Measurements from ENCODE around the gene NIBAN1.
"Not testable (repeated sequence)": the region's sequence is repeated elsewhere in the genome, so short reads cannot be mapped to it uniquely, and the experiment has no call there.

Gene NIBAN1, protein sequence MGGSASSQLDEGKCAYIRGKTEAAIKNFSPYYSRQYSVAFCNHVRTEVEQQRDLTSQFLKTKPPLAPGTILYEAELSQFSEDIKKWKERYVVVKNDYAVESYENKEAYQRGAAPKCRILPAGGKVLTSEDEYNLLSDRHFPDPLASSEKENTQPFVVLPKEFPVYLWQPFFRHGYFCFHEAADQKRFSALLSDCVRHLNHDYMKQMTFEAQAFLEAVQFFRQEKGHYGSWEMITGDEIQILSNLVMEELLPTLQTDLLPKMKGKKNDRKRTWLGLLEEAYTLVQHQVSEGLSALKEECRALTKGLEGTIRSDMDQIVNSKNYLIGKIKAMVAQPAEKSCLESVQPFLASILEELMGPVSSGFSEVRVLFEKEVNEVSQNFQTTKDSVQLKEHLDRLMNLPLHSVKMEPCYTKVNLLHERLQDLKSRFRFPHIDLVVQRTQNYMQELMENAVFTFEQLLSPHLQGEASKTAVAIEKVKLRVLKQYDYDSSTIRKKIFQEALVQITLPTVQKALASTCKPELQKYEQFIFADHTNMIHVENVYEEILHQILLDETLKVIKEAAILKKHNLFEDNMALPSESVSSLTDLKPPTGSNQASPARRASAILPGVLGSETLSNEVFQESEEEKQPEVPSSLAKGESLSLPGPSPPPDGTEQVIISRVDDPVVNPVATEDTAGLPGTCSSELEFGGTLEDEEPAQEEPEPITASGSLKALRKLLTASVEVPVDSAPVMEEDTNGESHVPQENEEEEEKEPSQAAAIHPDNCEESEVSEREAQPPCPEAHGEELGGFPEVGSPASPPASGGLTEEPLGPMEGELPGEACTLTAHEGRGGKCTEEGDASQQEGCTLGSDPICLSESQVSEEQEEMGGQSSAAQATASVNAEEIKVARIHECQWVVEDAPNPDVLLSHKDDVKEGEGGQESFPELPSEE

DNA sequence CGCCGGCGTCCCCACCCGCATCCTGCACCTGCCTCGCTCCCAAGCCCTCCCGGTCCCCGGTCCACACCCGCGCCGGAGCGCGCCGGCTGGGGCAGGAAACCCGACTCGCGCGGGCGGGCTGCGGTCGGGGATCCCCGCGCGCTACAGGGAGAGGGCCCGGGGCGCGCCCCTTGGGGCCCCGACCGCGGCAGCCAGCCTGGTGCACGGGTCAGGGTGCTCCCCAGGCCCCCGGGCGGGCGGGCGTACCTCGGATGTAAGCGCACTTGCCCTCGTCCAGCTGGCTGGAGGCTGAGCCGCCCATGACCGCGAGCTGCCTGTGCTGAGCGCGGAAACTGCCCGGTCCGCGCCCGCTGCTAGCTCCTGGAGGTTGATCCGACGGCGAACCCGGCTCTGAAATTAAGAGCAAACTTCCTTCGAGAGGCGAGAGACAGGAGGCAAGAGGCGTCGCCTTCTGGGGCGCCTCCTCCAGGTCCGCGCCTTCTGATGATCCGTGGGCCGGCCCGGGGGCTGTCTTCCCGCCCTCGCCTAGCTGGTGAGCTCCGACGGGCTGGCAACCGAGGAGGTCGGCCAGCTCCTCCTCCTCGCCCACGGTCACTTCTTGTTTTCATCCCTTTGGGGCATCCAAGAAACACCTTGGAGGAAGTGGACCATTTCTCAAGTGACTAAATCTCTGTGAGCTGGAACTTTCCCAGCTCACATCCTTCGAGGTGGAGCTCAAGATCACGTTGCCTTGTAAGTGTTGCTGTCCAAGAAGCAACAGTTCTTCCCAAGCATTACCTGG is at the start of gene NIBAN1:
NIBAN1 (minus strand) TSS at position 453 of the 781 bp plus-strand sequence; CDS start at position 301, 152 bp downstream.
- no CpG with 5 or more reads among the region's 70 CpGs for WGBS (ENCODE audit: insufficient coverage, insufficient read length)
- no peak within 1 kb of the TSS for H3K27ac ChIP-seq (ENCODE audit: low read length)
- H3K27me3 ChIP-seq (ENCODE audit: control insufficient read depth, insufficient read depth, low read length): peaks cover 10% of the 10 kb centered on the region; the same call in 1 of the 2 replicates
- H3K4me3 ChIP-seq (ENCODE audit: low read length): peak within 1 kb of the TSS; percentile 77
- H3K9me3 ChIP-seq (ENCODE audit: control insufficient read depth, insufficient read depth, low read length): no peaks in the 10 kb centered on the region
- H3K36me3 ChIP-seq (ENCODE audit: control insufficient read depth, insufficient read depth, low read length): no peaks in the 10 kb centered on the region
- DNase-seq (ENCODE audit: low read depth, low spot score): peak; percentile 55
- H3K4me1 ChIP-seq (ENCODE audit: control insufficient read depth, insufficient read depth, low read length): no peaks in the 10 kb centered on the region

DNA sequence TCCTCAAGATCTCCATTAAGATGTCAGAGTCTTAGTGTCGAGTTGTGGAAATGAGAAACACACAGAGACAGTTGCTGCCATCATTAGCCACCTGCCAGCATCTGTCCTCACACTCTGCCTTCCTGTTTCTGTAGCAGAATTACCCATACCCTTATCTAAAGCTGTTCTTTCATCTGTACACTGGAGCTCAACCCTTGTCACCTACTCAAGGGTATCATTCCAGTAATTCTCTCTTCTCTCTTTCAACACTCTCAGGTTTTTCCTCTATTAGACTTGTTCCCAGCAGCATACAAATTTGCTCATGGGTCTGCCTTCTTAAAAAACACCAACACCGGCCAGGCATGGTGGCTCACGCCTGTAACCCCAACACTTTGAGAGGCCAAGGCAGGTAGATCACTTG is 43.7 kb upstream of the NIBAN1 start:
- Histone ChIP-seq H3K4me3 (ENCODE audit: low read length) (no peak overlapping the region), H3K4me1 (ENCODE audit: control insufficient read depth, insufficient read depth, low read length) (no peaks in the 10 kb centered on the region), H3K36me3 (ENCODE audit: control insufficient read depth, insufficient read depth, low read length) (no peaks in the 10 kb centered on the region), H3K27me3 (ENCODE audit: control insufficient read depth, insufficient read depth, low read length) (no peaks in the 10 kb centered on the region), H3K9me3 (ENCODE audit: control insufficient read depth, insufficient read depth, low read length) (no peaks in the 10 kb centered on the region), H3K27ac (ENCODE audit: low read length) (no peak overlapping the region)
- no CpG with 5 or more reads among the region's 3 CpGs for WGBS (ENCODE audit: insufficient coverage, insufficient read length)
- DNase-seq (ENCODE audit: low read depth, low spot score): no peak

DNA sequence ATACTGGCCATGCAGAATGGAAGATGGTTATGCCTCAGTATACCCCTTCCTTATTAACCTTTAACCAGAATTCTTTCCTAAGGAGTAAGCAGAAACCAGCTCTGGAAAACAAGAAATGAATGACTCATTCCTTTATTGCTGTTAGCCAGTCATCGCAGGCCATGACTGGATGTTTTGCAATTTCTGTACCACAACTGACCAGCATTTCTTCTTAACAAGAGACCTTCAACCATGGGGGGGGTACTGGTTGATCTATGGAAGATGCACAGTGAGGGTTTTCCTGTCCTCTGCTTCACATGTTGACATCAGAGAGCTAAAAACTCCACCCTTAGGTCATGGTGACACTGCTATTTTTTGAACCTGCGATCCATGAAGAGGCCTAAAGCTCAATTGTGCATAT is 43.0 kb upstream of the NIBAN1 start:
- Histone ChIP-seq H3K9me3 (ENCODE audit: control insufficient read depth, insufficient read depth, low read length) (no peaks in the 10 kb centered on the region), H3K27ac (ENCODE audit: low read length) (no peak overlapping the region), H3K4me1 (ENCODE audit: control insufficient read depth, insufficient read depth, low read length) (no peaks in the 10 kb centered on the region), H3K27me3 (ENCODE audit: control insufficient read depth, insufficient read depth, low read length) (no peaks in the 10 kb centered on the region), H3K36me3 (ENCODE audit: control insufficient read depth, insufficient read depth, low read length) (no peaks in the 10 kb centered on the region), H3K4me3 (ENCODE audit: low read length) (no peak overlapping the region)
- WGBS (ENCODE audit: insufficient coverage, insufficient read length): no CpG with 5 or more reads among the region's 2 CpGs
- no peak for DNase-seq (ENCODE audit: low read depth, low spot score)

DNA sequence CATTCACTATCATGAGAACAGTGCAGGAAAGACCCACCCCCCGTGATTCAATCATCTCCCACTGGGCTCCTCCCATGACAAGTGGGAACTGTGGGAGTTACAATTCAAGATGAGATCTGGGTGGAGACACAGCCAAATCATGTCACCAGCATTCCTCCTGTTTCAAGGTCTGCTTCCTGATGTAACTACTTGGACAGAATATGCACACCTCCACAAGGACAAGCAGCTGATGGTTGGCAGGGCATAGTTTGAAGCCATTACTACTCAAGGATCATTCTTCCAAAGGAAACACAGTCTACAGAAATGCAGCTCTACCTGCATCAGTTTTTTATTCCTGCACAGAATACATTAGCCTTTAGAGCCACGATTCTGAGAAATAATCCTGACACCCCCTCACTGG is 42.6 kb upstream of the NIBAN1 start:
- Histone ChIP-seq H3K4me3 (ENCODE audit: low read length) (no peak overlapping the region), H3K36me3 (ENCODE audit: control insufficient read depth, insufficient read depth, low read length) (no peaks in the 10 kb centered on the region), H3K27ac (ENCODE audit: low read length) (no peak overlapping the region), H3K27me3 (ENCODE audit: control insufficient read depth, insufficient read depth, low read length) (no peaks in the 10 kb centered on the region), H3K4me1 (ENCODE audit: control insufficient read depth, insufficient read depth, low read length) (no peaks in the 10 kb centered on the region), H3K9me3 (ENCODE audit: control insufficient read depth, insufficient read depth, low read length) (no peaks in the 10 kb centered on the region)
- DNase-seq (ENCODE audit: low read depth, low spot score): no peak
- WGBS (ENCODE audit: insufficient coverage, insufficient read length): no CpG with 5 or more reads among the region's 2 CpGs

DNA sequence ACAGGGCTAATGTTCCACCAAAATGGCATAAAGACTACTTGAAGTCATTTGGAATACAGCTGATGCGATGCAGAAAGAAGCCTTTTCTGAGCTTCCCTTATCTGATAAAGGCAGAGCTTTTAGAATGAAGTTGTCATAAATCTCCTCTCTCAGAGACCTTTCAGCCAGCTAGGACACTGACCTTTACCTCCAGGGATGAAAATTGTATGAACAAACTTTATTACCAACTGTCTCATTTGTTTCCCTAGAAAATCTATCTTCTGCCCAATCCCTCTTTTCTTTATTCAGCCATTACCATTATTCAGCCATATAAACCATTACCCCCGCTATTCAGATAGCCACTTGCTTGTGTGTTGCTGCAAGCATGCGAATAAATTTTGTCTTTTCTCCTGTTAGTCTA is 41.3 kb upstream of the NIBAN1 start:
- no peak overlapping the region for H3K4me3 ChIP-seq (ENCODE audit: low read length)
- DNase-seq (ENCODE audit: low read depth, low spot score): no peak
- H3K27ac ChIP-seq (ENCODE audit: low read length): no peak overlapping the region
- no peaks in the 10 kb centered on the region for H3K36me3 ChIP-seq (ENCODE audit: control insufficient read depth, insufficient read depth, low read length)
- H3K27me3 ChIP-seq (ENCODE audit: control insufficient read depth, insufficient read depth, low read length): no peaks in the 10 kb centered on the region
- no peaks in the 10 kb centered on the region for H3K9me3 ChIP-seq (ENCODE audit: control insufficient read depth, insufficient read depth, low read length)
- H3K4me1 ChIP-seq (ENCODE audit: control insufficient read depth, insufficient read depth, low read length): no peaks in the 10 kb centered on the region
- WGBS (ENCODE audit: insufficient coverage, insufficient read length): no CpG with 5 or more reads among the region's 3 CpGs

DNA sequence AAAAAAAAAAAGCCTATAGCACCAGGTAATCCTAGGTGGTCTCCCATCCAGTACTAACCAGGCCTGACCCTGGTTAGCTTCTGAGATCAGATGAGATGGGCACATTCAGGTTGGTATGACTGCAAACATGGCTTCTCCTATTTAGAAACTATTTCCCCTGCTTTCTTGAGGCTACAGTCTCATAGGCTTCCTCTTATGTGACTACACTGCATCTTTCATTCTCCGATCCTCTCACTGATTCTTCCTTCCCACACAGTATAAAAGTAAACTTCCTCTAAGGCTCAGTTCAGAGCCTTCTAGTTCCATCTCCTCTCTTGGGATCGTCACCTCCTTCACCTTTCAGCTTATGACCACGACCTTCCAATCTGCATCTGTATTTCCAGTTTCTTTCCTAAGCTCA is 40.6 kb upstream of the NIBAN1 start:
- H3K4me3 ChIP-seq (ENCODE audit: low read length): no peak overlapping the region
- no peak for DNase-seq (ENCODE audit: low read depth, low spot score)
- H3K36me3 ChIP-seq (ENCODE audit: control insufficient read depth, insufficient read depth, low read length): no peaks in the 10 kb centered on the region
- WGBS (ENCODE audit: insufficient coverage, insufficient read length): no CpG with 5 or more reads among the region's 3 CpGs
- H3K4me1 ChIP-seq (ENCODE audit: control insufficient read depth, insufficient read depth, low read length): no peaks in the 10 kb centered on the region
- H3K9me3 ChIP-seq (ENCODE audit: control insufficient read depth, insufficient read depth, low read length): no peaks in the 10 kb centered on the region
- H3K27ac ChIP-seq (ENCODE audit: low read length): no peak overlapping the region
- H3K27me3 ChIP-seq (ENCODE audit: control insufficient read depth, insufficient read depth, low read length): no peaks in the 10 kb centered on the region

DNA sequence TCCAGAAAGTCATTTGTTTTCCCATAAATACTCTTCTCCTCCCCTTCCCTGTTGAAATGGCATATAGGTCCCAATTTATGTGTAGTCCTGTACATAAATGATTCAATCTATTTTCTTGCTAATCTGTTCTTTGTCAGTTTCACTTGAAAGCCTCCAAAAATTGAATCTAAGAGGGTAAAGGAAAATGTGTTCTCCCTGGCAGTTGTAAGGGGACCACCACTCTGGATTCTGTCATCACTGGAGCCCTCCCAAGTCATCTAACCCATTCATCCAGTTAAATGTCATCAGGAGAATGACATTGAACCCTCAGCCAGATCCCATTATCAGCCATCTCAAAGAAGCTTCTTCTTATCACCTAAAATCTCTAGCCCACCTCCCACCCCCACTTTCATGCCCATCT is 36.1 kb upstream of the NIBAN1 start:
- H3K9me3 ChIP-seq (ENCODE audit: control insufficient read depth, insufficient read depth, low read length): no peaks in the 10 kb centered on the region
- H3K4me1 ChIP-seq (ENCODE audit: control insufficient read depth, insufficient read depth, low read length): no peaks in the 10 kb centered on the region
- no peak overlapping the region for H3K27ac ChIP-seq (ENCODE audit: low read length)
- no peak for DNase-seq (ENCODE audit: low read depth, low spot score)
- H3K27me3 ChIP-seq (ENCODE audit: control insufficient read depth, insufficient read depth, low read length): no peaks in the 10 kb centered on the region
- no peak overlapping the region for H3K4me3 ChIP-seq (ENCODE audit: low read length)
- H3K36me3 ChIP-seq (ENCODE audit: control insufficient read depth, insufficient read depth, low read length): no peaks in the 10 kb centered on the region

DNA sequence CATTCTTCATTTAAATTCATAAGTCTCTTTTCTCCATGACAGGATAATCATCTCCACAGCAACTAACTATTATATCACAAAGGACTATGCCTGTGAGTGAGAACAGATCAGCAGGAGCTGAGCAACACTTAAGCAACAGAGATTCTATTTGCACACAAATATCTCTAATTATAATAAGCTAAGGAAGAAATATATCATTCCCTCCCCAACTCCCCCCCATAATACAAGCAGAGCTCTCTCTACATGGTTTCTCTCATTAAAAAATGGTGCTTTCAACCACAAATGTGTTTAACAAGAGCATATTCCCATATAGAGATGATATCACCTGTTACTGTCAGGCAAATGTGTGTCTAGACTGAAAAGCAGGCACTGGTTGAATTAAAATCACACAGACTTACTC is 34.5 kb upstream of the NIBAN1 start:
- DNase-seq (ENCODE audit: low read depth, low spot score): no peak
- no peak overlapping the region for H3K4me3 ChIP-seq (ENCODE audit: low read length)
- H3K9me3 ChIP-seq (ENCODE audit: control insufficient read depth, insufficient read depth, low read length): no peaks in the 10 kb centered on the region
- H3K27me3 ChIP-seq (ENCODE audit: control insufficient read depth, insufficient read depth, low read length): no peaks in the 10 kb centered on the region
- H3K36me3 ChIP-seq (ENCODE audit: control insufficient read depth, insufficient read depth, low read length): no peaks in the 10 kb centered on the region
- H3K27ac ChIP-seq (ENCODE audit: low read length): no peak overlapping the region
- H3K4me1 ChIP-seq (ENCODE audit: control insufficient read depth, insufficient read depth, low read length): no peaks in the 10 kb centered on the region

DNA sequence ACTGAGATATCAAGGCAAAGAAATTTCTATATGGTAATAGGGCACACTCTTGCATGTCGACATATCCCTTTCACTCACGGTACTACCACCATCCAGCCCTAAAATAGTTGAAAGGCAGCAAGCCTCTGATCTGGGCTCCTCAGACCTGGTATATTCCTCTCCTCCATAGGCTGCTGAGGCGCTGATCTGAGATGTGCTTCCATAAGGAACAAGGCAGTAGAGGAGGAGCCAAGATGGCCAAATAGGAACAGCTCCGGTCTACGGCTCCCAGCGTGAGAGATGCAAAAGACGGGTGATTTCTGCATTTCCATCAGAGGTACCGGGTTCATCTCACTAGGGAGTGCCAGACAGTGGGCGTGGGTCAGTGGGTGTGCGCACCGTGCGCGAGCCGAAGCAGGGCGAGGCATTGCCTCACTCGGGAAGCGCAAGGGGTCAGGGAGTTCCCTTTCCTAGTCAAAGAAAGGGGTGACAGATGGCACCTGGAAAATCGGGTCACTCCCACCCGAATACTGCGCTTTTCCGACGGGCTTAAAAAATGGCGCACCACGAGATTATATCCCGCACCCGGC is 27.1 kb upstream of the NIBAN1 start:
- WGBS (ENCODE audit: insufficient coverage, insufficient read length): no CpG with 5 or more reads among the region's 26 CpGs
- not testable (repeated sequence) for H3K27me3 ChIP-seq (ENCODE audit: control insufficient read depth, insufficient read depth, low read length); H3K4me3 ChIP-seq (ENCODE audit: low read length); H3K4me1 ChIP-seq (ENCODE audit: control insufficient read depth, insufficient read depth, low read length); DNase-seq (ENCODE audit: low read depth, low spot score); H3K27ac ChIP-seq (ENCODE audit: low read length); H3K36me3 ChIP-seq (ENCODE audit: control insufficient read depth, insufficient read depth, low read length); H3K9me3 ChIP-seq (ENCODE audit: control insufficient read depth, insufficient read depth, low read length)

DNA sequence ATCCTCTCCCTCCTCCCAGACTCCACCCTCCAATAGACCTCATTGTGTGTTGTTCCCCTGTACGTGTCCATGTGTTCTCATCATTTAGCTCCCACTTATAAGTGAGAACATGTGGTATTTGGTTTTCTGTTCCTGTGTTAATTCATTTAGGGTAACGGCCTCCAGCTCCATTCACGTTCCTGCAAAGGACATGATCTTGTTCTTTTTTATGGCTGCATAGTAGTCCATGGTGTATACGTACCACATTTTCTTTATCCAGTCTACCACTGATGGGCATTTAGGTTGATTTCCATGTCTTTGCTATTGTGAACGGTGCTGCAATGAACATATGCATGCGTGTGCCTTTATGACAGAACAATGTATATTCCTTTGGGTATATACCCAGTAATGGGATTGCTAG is 25.7 kb upstream of the NIBAN1 start:
- no CpG with 5 or more reads among the region's 6 CpGs for WGBS (ENCODE audit: insufficient coverage, insufficient read length)
- not testable (repeated sequence) for H3K36me3 ChIP-seq (ENCODE audit: control insufficient read depth, insufficient read depth, low read length); DNase-seq (ENCODE audit: low read depth, low spot score); H3K27ac ChIP-seq (ENCODE audit: low read length); H3K4me3 ChIP-seq (ENCODE audit: low read length); H3K4me1 ChIP-seq (ENCODE audit: control insufficient read depth, insufficient read depth, low read length); H3K27me3 ChIP-seq (ENCODE audit: control insufficient read depth, insufficient read depth, low read length); H3K9me3 ChIP-seq (ENCODE audit: control insufficient read depth, insufficient read depth, low read length)

All from iPS DF 6.9 (cell line).